HG03175 (cell line): ENCODE measurements around the gene MTHFSD.

ENCODE experiments used
- ATAC-seq: cut with Tn5 transposase; IDR thresholded peaks from one replicate; pipeline ENCODE4 v1.9.1; 2021; ENCODE audit warnings: mild to moderate bottlenecking, moderate library complexity; ENCODE audit not compliant: unreplicated experiment

The MTHFSD gene

DNA sequence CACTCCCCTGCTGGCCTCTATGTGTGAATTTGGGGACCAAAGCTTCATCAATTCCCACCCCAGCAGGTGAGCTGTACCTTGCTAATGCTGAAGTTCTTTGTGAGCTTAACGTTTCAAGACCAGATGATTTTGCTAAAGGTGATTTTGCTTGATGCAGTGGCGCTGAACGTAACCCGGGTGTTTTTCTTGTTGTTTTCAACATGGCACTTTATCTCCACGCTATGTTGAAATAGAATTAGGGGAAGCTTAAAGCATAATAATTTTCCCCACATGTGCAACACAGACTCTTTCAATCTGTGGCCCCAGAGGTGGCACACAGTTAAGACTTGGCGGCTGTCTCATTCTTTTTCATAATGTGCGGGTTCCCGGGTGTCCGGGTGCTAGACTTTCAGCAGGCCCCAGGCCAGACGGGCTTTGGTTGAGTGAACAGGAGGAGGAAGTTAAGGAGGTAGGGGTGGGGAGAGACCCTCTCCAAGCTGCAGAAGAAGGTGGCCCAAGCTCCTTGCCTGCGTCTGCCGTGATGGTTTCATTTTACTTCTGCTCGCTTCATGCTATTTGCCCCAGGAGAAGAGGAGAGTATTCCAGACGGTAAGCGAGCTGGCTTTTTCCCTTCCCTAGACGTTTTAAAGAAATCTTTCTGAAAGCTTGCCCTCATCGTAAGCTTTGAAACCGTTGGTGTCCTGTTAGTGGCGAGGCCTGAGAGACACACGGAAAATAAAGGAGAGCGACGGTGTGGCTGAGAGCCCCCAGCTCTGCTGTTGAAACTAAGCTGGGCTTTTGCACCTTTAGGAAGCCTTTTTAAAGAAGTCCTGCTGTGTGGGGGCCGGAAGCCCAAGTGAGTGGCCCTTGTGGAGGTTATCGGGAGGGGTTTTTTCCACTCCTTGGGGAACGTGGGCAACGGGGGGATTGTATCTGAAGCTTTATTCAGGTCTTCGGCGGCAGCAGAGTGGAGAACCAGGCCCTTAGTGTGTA lies 15.8 kb upstream of the MTHFSD start:
- no peak for ATAC-seq

DNA sequence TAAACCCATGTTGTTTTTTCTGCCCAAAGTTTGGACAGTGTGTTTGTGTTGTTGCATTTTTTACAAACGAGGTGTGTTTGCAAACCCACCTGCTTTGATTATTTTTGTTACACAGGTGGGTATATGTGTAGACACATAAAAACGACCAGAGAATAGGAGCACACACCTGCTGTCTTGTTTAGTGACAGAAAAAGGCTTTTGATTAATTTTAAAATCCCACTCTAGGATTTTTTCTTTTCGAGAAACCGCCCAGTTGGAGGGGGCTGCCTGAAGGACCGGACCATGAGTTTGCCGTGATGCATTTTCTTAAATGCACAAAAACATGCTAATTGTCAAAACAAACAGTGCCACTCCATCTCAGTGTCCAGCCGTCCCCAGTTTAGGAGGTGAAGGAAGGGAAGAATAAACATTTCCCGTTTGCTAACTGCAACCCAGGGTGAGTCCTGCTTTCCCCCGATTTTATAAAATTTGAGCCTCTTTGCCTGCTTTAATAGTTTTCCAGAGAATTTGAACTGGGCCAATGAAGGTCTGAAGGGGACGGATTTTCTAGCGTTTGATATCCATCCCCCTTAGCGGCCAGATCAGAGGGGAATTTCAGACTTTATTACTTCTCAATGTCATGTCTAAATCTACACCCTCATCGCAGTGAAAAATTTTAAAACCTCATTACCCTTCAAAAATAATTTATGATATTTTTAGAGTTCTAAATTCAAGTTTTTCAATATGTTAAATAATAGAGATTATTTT lies 14.8 kb upstream of the MTHFSD start:
- no peak for ATAC-seq

DNA sequence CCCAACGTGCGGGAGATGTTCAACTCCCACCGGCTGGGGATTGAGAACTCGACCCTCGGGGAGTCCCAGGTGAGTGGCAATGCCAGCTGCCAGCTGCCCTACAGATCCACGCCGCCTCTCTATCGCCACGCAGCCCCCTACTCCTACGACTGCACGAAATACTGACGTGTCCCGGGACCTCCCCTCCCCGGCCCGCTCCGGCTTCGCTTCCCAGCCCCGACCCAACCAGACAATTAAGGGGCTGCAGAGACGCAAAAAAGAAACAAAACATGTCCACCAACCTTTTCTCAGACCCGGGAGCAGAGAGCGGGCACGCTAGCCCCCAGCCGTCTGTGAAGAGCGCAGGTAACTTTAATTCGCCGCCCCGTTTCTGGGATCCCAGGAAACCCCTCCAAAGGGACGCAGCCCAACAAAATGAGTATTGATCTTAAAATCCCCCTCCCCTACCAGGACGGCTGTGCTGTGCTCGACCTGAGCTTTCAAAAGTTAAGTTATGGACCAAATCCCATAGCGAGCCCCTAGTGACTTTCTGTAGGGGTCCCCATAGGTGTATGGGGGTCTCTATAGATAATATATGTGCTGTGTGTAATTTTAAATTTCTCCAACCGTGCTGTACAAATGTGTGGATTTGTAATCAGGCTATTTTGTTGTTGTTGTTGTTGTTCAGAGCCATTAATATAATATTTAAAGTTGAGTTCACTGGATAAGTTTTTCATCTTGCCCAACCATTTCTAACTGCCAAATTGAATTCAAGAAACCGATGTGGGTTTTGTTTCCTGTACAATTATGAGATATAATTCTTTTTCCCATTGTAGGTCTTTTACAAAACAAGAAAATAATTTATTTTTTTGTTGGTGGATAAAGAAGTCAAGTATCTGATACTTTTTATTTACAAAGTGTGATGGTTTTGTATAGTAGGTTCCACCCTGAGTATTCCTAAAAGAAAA lies 13.9 kb upstream of the MTHFSD start:
- no peak for ATAC-seq

DNA sequence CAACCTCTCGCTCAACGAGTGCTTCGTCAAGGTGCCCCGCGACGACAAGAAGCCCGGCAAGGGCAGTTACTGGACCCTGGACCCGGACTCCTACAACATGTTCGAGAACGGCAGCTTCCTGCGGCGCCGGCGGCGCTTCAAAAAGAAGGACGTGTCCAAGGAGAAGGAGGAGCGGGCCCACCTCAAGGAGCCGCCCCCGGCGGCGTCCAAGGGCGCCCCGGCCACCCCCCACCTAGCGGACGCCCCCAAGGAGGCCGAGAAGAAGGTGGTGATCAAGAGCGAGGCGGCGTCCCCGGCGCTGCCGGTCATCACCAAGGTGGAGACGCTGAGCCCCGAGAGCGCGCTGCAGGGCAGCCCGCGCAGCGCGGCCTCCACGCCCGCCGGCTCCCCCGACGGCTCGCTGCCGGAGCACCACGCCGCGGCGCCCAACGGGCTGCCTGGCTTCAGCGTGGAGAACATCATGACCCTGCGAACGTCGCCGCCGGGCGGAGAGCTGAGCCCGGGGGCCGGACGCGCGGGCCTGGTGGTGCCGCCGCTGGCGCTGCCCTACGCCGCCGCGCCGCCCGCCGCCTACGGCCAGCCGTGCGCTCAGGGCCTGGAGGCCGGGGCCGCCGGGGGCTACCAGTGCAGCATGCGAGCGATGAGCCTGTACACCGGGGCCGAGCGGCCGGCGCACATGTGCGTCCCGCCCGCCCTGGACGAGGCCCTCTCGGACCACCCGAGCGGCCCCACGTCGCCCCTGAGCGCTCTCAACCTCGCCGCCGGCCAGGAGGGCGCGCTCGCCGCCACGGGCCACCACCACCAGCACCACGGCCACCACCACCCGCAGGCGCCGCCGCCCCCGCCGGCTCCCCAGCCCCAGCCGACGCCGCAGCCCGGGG lies 12.9 kb upstream of the MTHFSD start:
- no peak for ATAC-seq

DNA sequence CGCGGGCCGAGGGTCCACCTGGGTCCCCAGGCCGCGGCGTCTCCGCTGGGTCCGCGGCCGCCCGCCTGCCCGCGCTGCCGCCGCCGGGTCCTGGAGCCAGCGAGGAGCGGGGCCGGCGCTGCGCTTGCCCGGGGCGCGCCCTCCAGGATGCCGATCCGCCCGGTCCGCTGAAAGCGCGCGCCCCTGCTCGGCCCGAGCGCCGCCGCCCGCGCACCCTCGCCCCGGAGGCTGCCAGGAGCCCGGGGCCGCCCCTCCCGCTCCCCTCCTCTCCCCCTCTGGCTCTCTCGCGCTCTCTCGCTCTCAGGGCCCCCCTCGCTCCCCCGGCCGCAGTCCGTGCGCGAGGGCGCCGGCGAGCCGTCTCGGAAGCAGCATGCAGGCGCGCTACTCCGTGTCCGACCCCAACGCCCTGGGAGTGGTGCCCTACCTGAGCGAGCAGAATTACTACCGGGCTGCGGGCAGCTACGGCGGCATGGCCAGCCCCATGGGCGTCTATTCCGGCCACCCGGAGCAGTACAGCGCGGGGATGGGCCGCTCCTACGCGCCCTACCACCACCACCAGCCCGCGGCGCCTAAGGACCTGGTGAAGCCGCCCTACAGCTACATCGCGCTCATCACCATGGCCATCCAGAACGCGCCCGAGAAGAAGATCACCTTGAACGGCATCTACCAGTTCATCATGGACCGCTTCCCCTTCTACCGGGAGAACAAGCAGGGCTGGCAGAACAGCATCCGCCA lies 12.1 kb upstream of the MTHFSD start:
- ATAC-seq: no peak

DNA sequence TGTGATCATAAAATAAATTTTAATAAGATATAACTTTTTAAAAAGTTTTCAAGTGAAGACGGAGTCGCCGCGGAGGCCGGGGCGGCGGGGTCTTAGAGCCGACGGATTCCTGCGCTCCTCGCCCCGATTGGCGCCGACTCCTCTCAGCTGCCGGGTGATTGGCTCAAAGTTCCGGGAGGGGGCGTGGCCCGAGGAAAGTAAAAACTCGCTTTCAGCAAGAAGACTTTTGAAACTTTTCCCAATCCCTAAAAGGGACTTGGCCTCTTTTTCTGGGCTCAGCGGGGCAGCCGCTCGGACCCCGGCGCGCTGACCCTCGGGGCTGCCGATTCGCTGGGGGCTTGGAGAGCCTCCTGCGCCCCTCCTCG lies 11.5 kb upstream of the MTHFSD start, which contains the start of gene FOXC2:
FOXC2 (plus strand) TSS at position 229 of the 365 bp plus-strand sequence. CDS start 507 bp downstream, outside the sequence.
- no peak for ATAC-seq

DNA sequence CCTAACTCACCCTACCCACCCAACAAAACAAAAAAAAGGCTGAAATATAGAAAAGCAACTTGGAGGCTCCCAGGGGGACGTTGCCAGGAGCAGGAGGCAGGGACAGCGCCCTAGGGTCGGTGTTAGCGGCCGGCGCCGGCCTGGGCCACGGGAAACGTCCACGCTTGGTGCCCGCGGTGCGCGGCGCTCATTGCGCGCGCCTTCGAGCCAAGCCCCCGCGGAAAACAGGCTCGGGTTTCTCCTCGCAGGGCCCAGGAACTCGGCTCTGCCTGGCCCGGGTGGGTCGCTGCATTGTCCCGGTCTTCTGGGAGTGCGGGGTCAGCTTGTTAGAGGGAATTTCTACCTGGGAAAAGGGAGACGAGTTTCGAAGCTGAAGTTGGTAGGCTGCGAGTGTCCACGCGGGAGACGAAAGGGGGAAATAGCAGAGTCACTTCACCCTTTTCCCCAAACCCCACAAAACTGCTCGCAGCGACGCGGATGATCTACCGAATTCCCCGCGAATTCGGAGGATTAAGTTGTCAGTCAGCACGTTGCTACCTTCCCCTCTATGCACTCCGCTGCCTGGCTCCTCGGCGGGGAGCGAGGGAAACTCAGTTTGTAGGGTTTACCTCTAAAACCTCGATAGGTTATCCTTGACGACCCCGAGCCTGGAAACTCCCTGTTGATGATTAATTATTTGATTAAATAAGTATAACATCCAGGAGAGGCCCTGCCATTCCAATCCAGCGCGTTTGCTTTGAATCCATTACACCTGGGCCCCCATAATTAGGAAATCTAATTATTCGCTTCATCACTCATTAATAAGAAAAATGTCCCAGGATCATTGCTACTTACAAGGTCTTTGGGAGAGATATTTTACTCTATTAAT lies 10.8 kb upstream of the MTHFSD start:
- ATAC-seq: no peak

DNA sequence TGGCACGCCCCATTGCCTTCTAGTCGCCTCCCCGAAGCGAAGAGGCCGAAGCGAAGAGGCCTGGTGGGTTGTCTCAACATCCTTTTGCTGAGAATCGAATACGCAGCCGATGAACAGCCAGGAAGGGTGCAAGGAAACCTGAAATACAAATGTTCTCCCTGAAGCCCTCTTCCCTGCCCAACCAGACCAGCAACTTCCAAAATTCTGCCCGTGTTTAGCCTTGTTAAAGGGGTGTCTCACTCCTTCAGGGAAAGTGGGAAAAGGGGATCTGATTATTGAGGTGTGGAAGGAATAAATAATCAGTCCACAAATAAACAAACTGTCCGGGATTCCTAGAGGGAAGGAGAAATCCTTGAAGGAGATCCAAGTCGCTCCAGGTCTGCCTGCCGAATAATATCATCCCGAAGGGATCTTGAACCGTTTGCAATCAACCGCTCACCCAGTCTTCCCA lies 10.2 kb upstream of the MTHFSD start:
- ATAC-seq: no peak

DNA sequence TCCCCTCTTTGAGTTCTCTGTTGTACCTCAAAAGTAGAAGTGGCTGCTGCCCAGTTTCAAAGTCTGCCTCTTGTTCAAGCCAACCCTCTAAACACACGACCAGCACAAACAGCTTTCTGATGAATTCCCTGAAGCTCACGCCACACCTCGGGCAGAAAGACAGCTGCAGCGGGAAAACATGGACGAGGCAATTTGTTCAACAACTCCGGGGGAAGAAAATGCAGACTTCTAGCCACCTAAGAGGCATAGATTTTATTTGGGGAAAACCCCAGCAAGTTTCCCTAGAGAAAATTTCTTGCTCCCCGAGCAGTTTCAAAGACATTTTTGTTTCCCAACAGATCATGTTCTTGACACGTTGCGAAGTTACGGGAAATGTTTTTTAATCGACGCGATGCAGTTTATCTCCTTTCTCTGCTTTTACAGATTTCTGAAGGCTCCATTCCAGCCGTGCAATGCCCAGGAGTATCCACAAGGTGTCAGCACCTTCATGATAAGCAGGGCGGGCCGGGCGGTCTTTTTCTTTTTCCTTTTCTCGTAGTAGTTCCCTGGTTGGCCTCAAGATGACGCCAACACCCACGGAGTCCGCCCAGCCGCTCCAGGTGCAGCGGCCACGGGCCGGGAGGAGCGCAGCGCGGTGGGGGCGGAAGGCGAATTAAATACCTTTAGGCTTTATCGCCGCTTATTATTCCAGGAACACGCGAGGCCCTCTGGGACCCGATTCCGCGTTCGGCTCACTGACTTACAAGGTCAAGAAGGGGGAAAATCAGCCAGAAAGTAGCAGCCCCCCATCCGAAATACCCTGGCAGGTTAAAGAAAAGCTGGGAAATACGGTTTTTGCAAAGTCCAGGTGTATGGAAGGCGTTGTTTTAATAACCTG lies 8.7 kb upstream of the MTHFSD start:
- peak; percentile 66 for ATAC-seq

DNA sequence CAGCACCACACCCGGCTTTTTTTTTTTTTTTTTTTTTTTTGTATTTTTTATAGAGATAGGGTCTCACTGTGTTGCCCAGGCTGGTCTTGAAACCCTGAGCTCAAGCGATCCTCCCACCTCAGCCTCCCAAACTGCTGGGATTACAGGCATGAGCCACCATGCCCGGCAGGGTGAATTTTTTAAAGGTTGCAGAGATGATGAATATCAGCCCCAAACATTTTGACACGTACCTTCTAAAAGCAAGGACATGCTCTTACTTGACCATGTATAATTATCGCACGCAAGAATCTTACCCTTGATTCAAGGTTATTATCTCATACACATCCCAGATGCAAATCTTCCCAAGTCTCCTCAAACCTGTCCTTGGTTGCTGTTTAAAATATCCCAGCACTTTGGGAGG lies 7.3 kb upstream of the MTHFSD start:
- no peak for ATAC-seq

DNA sequence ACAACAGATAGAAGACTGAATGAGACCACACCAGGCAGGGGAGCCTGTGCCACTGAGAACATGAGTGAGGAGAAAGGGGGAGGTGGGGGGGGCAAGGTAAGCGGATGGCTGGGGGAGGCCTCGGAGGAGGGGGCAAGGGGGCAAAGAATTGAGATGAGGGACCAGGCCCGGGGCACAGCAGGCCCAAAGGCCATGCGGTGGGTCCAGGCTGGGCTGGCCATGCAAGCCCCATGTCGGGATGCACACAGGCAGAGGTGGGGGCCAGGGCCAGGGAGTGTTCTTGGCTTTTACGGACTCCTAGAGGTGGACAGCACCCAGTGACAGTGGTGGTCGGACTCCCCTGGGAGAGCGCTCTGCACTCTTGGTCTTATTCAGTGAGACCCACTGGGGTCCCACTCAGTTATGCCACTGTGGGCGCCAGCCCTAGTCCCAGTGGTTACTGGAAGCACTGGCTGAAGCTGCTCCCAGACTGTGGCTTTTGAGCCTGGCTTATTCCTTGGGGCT lies 4.8 kb upstream of the MTHFSD start:
- ATAC-seq: no peak

DNA sequence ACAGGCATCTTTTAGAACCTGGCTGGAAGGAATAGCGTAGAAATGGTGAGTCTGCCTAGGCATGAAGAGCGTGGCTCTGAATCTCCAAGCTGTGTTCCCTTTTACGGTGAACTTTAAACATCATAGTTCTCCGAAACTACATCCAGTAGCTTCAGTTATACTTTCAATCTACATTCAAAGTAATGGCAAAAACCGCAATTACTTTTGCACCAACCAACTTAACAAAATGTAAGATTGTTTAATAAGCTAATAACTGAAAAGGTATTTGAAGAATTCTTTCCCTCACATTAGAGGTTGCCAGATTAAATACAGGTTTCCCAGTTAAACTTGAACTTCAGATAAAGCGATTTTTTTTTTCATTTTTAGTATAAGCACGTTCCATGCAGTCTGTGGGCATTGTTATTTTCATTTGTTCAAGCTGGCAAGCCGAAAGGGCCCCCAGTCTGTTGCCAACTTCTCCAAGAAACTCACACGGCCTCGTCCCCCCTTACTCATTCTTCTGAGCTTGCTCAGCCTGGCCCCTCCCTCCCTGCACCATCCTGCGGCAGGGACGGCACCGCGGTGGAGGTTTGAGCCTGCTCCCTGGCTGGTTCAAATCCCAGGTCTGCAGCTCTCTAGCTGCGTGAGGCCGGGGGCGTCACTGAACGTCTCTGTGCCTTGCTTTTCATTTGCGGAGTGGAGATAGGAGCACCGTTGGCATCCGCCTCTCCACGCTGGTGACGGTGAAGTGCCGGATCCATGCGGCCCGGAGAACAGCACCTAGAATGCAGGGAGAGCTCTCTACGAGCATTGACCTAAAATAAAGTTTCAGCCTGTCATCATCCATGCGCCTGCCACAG lies 3.5 kb upstream of the MTHFSD start:
- no peak for ATAC-seq

DNA sequence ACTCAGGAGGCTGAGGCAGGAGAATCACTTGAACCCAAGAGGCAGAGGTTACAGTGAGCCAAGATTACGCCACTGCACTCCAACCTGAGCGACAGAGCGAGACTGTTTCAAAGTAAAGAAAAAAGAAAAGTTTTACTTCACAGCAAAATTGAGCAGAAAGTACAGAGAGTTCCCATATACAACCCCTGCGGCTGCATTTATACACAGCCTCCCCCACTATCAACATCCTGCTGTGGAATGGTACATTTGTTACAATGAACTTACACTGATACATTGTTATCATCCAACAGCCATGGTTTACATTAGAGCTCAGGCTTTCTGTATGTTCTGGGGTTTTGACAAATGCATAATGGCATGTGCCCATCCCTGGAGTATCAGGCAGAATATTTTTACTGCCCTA lies 2.6 kb upstream of the MTHFSD start:
- no peak for ATAC-seq

DNA sequence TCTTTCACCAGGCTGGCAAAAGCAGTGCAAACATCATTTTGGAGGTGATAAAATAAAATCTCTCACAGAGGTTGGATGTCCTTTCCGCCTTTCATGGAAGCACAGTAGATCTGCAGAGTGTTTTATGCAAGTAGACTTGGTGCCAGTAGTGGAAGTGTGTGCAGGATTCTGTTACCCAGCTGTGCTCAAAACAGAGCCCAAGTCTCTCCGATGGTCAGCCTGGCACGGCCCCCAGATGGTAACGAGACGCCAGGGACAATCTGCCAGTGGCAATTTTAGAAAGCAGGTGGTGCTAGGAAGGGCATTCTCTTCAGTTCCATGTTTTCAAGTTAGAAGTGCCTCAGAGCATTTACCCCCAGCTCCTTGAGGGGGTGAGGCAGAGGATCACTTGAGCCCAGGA lies 1.5 kb upstream of the MTHFSD start:
- ATAC-seq: no peak

DNA sequence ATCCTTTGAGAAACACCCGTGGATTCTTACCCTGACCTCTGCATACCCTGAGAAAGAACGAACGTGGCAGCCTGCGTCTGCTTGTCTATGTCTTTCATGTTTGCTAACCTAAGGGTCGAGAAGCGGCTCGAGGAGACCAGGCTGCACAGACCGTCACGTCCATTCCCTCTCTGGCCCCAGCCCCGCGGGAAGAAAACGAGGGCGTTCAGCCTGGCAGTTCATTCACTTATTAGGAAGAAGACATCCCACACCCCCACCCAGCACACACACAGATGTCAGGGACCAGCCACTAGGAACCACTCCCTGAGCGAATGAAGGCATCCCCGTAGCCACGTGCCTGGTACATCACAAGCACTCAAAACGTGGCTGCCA lies 655 bp upstream of the MTHFSD start:
- no peak for ATAC-seq

DNA sequence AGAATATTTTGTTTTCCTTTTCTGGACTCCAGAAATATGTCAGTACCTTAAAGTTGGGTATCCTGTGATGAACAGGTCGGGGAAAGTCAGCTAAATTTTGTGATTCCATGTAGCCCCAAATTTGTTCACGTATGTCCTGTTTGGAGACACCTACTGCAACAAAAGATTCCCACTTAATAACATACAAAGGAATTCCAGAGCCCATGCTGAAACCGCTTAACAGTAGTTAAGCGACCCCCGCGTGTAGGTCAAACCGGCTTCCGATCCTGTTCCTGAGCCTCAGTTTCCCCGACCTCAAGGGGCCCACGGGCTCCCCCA lies 477 bp downstream of the MTHFSD start:
- no peak for ATAC-seq
